K562 (cell line): ENCODE data around the gene AFF2. TPM values are rescaled to one million over a fixed set of nuclear protein-coding genes. Genes with fewer than 3 reads are reported as not detected.
"Not testable (repeated sequence)": the region's sequence is repeated elsewhere in the genome, so short reads cannot be mapped to it uniquely, and the experiment has no call there.

Source experiments
- ATAC-seq: fragments of 200-7000 bp; cut with Tn5 transposase; 3 replicates; pipeline ENCODE4 v1.9.1; 2020; ENCODE audit warnings: moderate library complexity
- BruUV-seq: library from RNA; stranded (reverse); fragments of 400-500 nt; replicated peaks from 2 replicates; lab custom pipeline; 2021; lab: Mats Ljungman, UMichigan
- CTCF ChIA-PET: fragments of 300-600 bp; formaldehyde crosslinking; extraction: SDS; loops from one replicate; lab custom pipeline; 2021; ENCODE audit warnings: low intra/inter-chr PET ratio; lab: Yijun Ruan, JAX
- POLR2A ChIA-PET: fragments of 300-600, 350-650 bp; sonication (Branson Sonifier 250); formaldehyde crosslinking; extraction: SDS; loops from one replicate; lab custom pipeline; 2021; ENCODE audit warnings: antibody characterized with exemption, inconsistent platforms; lab: Yijun Ruan, JAX
- DNase-seq, 4 experiments: peaks; one replicate each; pipeline versions ENCODE4 v3.0.0 to v3.0.0-alpha.2; 2011 to 2018; ENCODE audit warnings: low spot score in 3 of 4, mixed read lengths in 3 of 4; ENCODE audit errors: extremely low read depth in 1 of 4
- FAIRE-seq: peaks from 2 replicates; lab custom pipeline; 2011; peaks lifted over from hg19 to GRCh38; lab: Jason Lieb, UNC
- H2AFZ ChIP-seq: 2 replicates; pipeline ENCODE4 v1.6.0; 2011; ENCODE audit warnings: low read depth, low read length, control low read depth, inconsistent platforms
- H3K27ac ChIP-seq: fragments of 200-600 bp; 3 replicates; pipeline ENCODE4 v1.8.0; 2011; ENCODE audit warnings: low read depth, mild to moderate bottlenecking, control low read depth, inconsistent platforms, low read length, moderate library complexity, mixed read lengths; ENCODE audit errors: extremely low read depth
- H3K27me3 ChIP-seq, 2 experiments: fragments of 300-600 bp in 1 of 2; 2 replicates in 1 of 2; 3 replicates in 1 of 2; pipeline versions ENCODE4 v1.6.0 to v1.8.0; 2011; ENCODE audit warnings: inconsistent platforms in 2 of 2, low read length in 2 of 2, mild to moderate bottlenecking in 1 of 2, mixed read lengths in 1 of 2, moderate library complexity in 1 of 2; ENCODE audit not compliant: control insufficient read depth in 2 of 2, insufficient read depth in 2 of 2
- H3K36me3 ChIP-seq: fragments of 300-600 bp; 3 replicates; pipeline ENCODE4 v1.8.0; 2011; ENCODE audit warnings: mild to moderate bottlenecking, low read length, inconsistent platforms; ENCODE audit not compliant: control insufficient read depth, insufficient read depth
- H3K4me1 ChIP-seq, 2 experiments: fragments of 200-600 bp in 1 of 2; replicated peaks in 1 of 2; 2 replicates in 1 of 2; 3 replicates in 1 of 2; pipeline versions ENCODE4 v1.5.1 to v1.8.0; 2011; ENCODE audit warnings: inconsistent platforms in 2 of 2, low read length in 2 of 2, mild to moderate bottlenecking in 1 of 2, mixed read lengths in 1 of 2, moderate library complexity in 1 of 2; ENCODE audit not compliant: control insufficient read depth in 2 of 2, insufficient read depth in 2 of 2
- H3K4me2 ChIP-seq: 2 replicates; pipeline ENCODE4 v1.6.1; 2011; ENCODE audit warnings: low read length, control low read depth, inconsistent platforms, mixed read lengths; ENCODE audit not compliant: insufficient read depth
- H3K4me3 ChIP-seq: fragments of 200-600 bp; sonication (generic), shearing (Covaris generic); 2 replicates; pipeline ENCODE4 v1.5.1; 2016; ENCODE audit warnings: control low read depth, inconsistent platforms
- H3K79me2 ChIP-seq: fragments of 200-600 bp; 3 replicates; pipeline ENCODE4 v1.8.0; 2011; ENCODE audit warnings: low read length, inconsistent platforms; ENCODE audit not compliant: control insufficient read depth, insufficient read depth
- H3K9ac ChIP-seq, 2 experiments: 2 replicates each; pipeline versions ENCODE4 v1.6.0 to v1.6.1; 2011; ENCODE audit warnings: low read depth in 2 of 2, low read length in 2 of 2, control low read depth in 1 of 2, inconsistent platforms in 1 of 2, mild to moderate bottlenecking in 1 of 2, mixed read lengths in 1 of 2; ENCODE audit not compliant: insufficient read depth in 1 of 2
- H3K9me1 ChIP-seq: one replicate; pipeline ENCODE4 v1.6.0; 2011; ENCODE audit warnings: inconsistent platforms, mild to moderate bottlenecking, low read length, moderate library complexity; ENCODE audit not compliant: control insufficient read depth, insufficient read depth
- H3K9me3 ChIP-seq: replicated peaks from 2 replicates; pipeline ENCODE4 v1.5.1; 2011; ENCODE audit warnings: low read depth, low read length, inconsistent platforms; ENCODE audit not compliant: control insufficient read depth, insufficient read depth
- H4K20me1 ChIP-seq: replicated peaks from 2 replicates; pipeline ENCODE4 v1.6.1; 2011; ENCODE audit warnings: low read length, inconsistent platforms, mixed read lengths; ENCODE audit not compliant: control insufficient read depth, insufficient read depth
- FOSL1 ChIP-seq: fragments of 200-800 bp; sonication (Bioruptor generic); conservative IDR thresholded peaks from 2 replicates; pipeline ENCODE4 v1.6.1; 2016; ENCODE audit warnings: missing genetic modification characterization, missing compliant biosample characterization
- ZNF707 ChIP-seq: fragments of 250-450 bp; sonication (Bioruptor Pico); conservative IDR thresholded peaks from 2 replicates; pipeline ENCODE4 v1.8.0; 2022; ENCODE audit warnings: inconsistent platforms, mild to moderate bottlenecking, moderate library complexity
- WGBS: fragments of 100-300 bp; shearing (Covaris generic); methylation state at CpG from one replicate; pipeline ENCODE4 v1.1.6; 2016; ENCODE audit warnings: low coverage, mixed read lengths; ENCODE audit not compliant: insufficient coverage; ENCODE audit errors: missing lambda C conversion rate; 5-methylcytosine and 5-hydroxymethylcytosine counted together
- in situ Hi-C: fragments of 300-500 bp; cut with MboI; formaldehyde crosslinking; loops from 4 replicates; pipeline ENCODE4 v1.15.0; 2018; ENCODE audit warnings: inconsistent platforms, mixed read lengths
- intact Hi-C: fragments of 100-400 bp; cut with micrococcal nuclease; formaldehyde crosslinking; loops from 2 replicates; pipeline ENCODE4 v1.14.2; 2022
- polyA plus RNA-seq, 8 experiments: library from polyadenylated mRNA; depleted of rRNA in 4 of 8; stranded (reverse) in 5 of 8; unstranded in 3 of 8; fragments of >200 nt; fragmentation: Nextera tagmentation in 2 of 8; fragmentation: Illumina TruSeq in 1 of 8; extraction: Ambion mirVana in 2 of 8; extraction: Trizol in 1 of 8; gene quantifications; 2 replicates each; pipeline versions ENCODE4 v1.2.1 to v1.2.3, GENCODE V29; 2011 to 2014; ENCODE audit warnings: inconsistent platforms in 1 of 8, missing spikeins in 1 of 8
- total RNA-seq, 7 experiments: library from RNA; depleted of rRNA in 6 of 7; stranded (reverse); fragments of >200 nt in 6 of 7; fragmentation: Illumina TruSeq in 2 of 7; extraction: Trizol in 2 of 7; gene quantifications; 2 replicates each; pipeline versions ENCODE4 v1.2.1 to v1.2.3, GENCODE V29; 2011 to 2021; ENCODE audit warnings: low replicate concordance in 1 of 7
- TF ChIP-seq, protein P1 (sequence below): fragments of 250-450 bp; sonication (Bioruptor Pico); IDR thresholded peaks from 2 replicates; pipeline ENCODE4 v1.4.0; 2020; ENCODE audit warnings: borderline replicate concordance

Gene AFF2
- total and polyA plus RNA-seq, 9 of the 15 experiments (the other 6 are each of a cell fraction or from before 2014, with no cell fraction given), result 0.01 to 0.20 (median 0.07) TPM

DNA sequence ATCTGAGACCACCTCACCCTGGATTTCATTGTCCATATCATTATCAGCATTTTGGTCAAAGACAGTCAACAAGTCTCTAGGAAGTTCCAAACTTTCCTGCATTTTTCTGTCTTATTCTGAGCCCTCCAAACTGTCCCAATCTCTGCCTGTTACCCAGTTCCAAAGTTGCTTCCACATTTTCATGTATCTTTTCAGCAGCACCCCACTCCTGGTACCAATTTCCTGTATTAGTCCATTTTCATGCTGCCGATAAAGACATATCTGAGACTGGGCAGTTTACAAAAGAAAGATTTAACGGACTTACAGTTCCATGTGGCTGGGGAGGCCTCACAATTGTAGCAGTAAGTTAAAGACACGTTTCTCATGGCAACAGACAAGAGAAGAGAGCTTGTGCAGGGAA lies 168.8 kb downstream of the AFF2 start:
- intact Hi-C loops, result not testable (repeated sequence)
- peak; percentile 91 for TF ChIP-seq ZNF707 (CRISPR knock-in tag)

DNA sequence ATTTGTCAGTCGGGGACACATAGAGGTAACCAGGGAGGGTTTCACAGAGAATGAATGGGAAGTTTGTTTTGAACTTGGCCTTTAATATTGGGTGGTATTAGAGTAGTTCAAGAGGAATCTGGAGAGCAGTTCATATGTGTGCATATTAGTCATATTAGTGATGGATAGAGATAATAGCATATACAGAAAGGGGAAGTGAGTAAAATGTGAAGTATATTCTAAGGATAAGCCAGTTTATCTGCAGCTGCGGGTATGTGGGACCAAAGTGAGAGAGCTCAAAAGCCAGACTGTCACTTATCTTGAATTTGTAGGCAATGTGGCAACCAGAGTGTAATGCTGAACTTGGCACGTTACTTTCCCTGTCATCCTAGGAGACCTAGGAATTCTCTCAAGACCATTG lies 169.9 kb downstream of the AFF2 start:
- no peaks in the 10 kb centered on the region for H3K4me1 ChIP-seq
- H3K9me1 ChIP-seq, result no peaks in the 10 kb centered on the region
- FAIRE-seq (no peak), DNase-seq (no peak), ATAC-seq (no peak)
- H3K27me3 ChIP-seq, result no peaks in the 10 kb centered on the region
- no peaks in the 10 kb centered on the region for H4K20me1 ChIP-seq
- H3K9ac ChIP-seq, result no peak overlapping the region
- POLR2A ChIA-PET, result no interaction called here
- BruUV-seq, result no TSS peak
- 0% methylated on average over 2 of the region's 3 CpGs for WGBS
- H3K27ac ChIP-seq, result no peak overlapping the region
- TF ChIP-seq FOSL1, result 0 out of 2 replicates have a peak, but pooled peaks have one; percentile 22
- TF ChIP-seq, protein P1, sequence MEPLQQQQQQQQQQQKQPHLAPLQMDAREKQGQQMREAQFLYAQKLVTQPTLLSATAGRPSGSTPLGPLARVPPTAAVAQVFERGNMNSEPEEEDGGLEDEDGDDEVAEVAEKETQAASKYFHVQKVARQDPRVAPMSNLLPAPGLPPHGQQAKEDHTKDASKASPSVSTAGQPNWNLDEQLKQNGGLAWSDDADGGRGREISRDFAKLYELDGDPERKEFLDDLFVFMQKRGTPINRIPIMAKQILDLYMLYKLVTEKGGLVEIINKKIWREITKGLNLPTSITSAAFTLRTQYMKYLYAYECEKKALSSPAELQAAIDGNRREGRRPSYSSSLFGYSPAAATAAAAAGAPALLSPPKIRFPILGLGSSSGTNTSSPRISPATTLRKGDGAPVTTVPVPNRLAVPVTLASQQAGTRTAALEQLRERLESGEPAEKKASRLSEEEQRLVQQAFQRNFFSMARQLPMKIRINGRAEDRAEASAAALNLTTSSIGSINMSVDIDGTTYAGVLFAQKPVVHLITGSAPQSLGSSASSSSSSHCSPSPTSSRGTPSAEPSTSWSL (CRISPR knock-in tag), result no peak
- H3K4me2 ChIP-seq, result no peak overlapping the region
- H2AFZ ChIP-seq, result no peak overlapping the region
- H3K4me3 ChIP-seq, result no peak overlapping the region
- no peaks in the 10 kb centered on the region for H3K79me2 ChIP-seq
- CTCF ChIA-PET, result no interaction called here
- intact Hi-C loops, result no loop called here
- in situ Hi-C loops, result no loop called here
- H3K9me3 ChIP-seq, result no peaks in the 10 kb centered on the region
- no peaks in the 10 kb centered on the region for H3K36me3 ChIP-seq

More for the DNA sequence above, 168.8 kb downstream of the AFF2 start:
- H3K27me3 ChIP-seq, in situ Hi-C loops, DNase-seq, H3K4me2 ChIP-seq, H3K79me2 ChIP-seq, H4K20me1 ChIP-seq, H3K9me3 ChIP-seq, ATAC-seq, BruUV-seq, H3K9me1 ChIP-seq, CTCF ChIA-PET, H3K27ac ChIP-seq, POLR2A ChIA-PET, H3K4me3 ChIP-seq, FAIRE-seq, H2AFZ ChIP-seq, H3K9ac ChIP-seq, H3K36me3 ChIP-seq, H3K4me1 ChIP-seq: not testable (repeated sequence)
- WGBS, result 4% methylated on average over 3 of the region's 3 CpGs
